H1 (cell line): ENCODE results near the gene MICU2. TPM values are rescaled to one million over a fixed set of nuclear protein-coding genes. Genes with fewer than 3 reads are reported as not detected.

Experiments used
- CTCF ChIA-PET: fragments of 300-600 bp; sonication (Branson Sonifier 250); formaldehyde crosslinking; loops from one replicate; lab custom pipeline; 2021; ENCODE audit not compliant: partially characterized antibody; lab: Charles Lee
- POLR2A ChIA-PET: fragments of 300-600 bp; sonication (Branson Sonifier 250); formaldehyde crosslinking; loops from one replicate; lab custom pipeline; 2021; ENCODE audit warnings: inconsistent platforms; ENCODE audit not compliant: partially characterized antibody; lab: Charles Lee
- DNase-seq, 2 experiments: peaks; one replicate each; pipeline versions ENCODE4 v3.0.0 to v3.0.0-alpha.2; 2010 to 2022; ENCODE audit warnings: low spot score in 2 of 2, low read depth in 1 of 2, mixed read lengths in 1 of 2
- FAIRE-seq: peaks from 2 replicates; lab custom pipeline; 2011; peaks lifted over from hg19 to GRCh38; lab: Jason Lieb, UNC
- H2AFZ ChIP-seq: 2 replicates; pipeline ENCODE4 v1.8.1; 2012; ENCODE audit warnings: low read length, inconsistent platforms
- H2AK5ac ChIP-seq: 2 replicates; pipeline ENCODE4 v1.6.1; 2013; ENCODE audit warnings: low read depth, low read length
- H2BK120ac ChIP-seq: replicated peaks from 2 replicates; pipeline ENCODE3; 2013; ENCODE audit warnings: low read depth, low read length, inconsistent platforms
- H2BK12ac ChIP-seq: 2 replicates; pipeline ENCODE4 v1.6.1; 2013; ENCODE audit warnings: low read depth, low read length
- H2BK15ac ChIP-seq: 2 replicates; pipeline ENCODE4 v1.6.1; 2013; ENCODE audit warnings: low read length
- H2BK20ac ChIP-seq: 2 replicates; pipeline ENCODE4 v1.6.1; 2013; ENCODE audit warnings: low read length
- H2BK5ac ChIP-seq: 2 replicates; pipeline ENCODE4 v1.6.1; 2013; ENCODE audit warnings: low read depth, low read length
- H3K14ac ChIP-seq: 2 replicates; pipeline ENCODE4 v1.6.1; 2013; ENCODE audit warnings: inconsistent platforms; ENCODE audit not compliant: insufficient read length
- H3K18ac ChIP-seq: 2 replicates; pipeline ENCODE4 v1.6.1; 2013; ENCODE audit warnings: low read length; ENCODE audit errors: extremely low read depth
- H3K23ac ChIP-seq: 2 replicates; pipeline ENCODE4 v1.6.1; 2013; ENCODE audit warnings: inconsistent platforms; ENCODE audit not compliant: insufficient read length
- H3K23me2 ChIP-seq: 2 replicates; pipeline ENCODE4 v1.6.1; 2013; ENCODE audit warnings: low read depth, low read length
- H3K27ac ChIP-seq: 2 replicates; pipeline ENCODE4 v1.6.1; 2011; ENCODE audit warnings: low read depth, low read length, inconsistent platforms
- H3K27me3 ChIP-seq, 4 experiments: replicated peaks in 1 of 4; 1 replicate in 1 of 4; 2 replicates in 3 of 4; pipeline versions ENCODE4 v1.6.1 to v1.8.1; 2011 to 2013; ENCODE audit warnings: low read length in 3 of 4, mild to moderate bottlenecking in 3 of 4, inconsistent platforms in 2 of 4, mixed read lengths in 2 of 4, moderate library complexity in 1 of 4; ENCODE audit not compliant: control insufficient read depth in 3 of 4, insufficient read depth in 3 of 4; ENCODE audit errors: extremely low read depth in 1 of 4
- H3K36me3 ChIP-seq, 4 experiments: 2 replicates each; pipeline versions ENCODE4 v1.6.1 to v1.8.1; 2011 to 2013; ENCODE audit warnings: mild to moderate bottlenecking in 4 of 4, low read length in 3 of 4, moderate library complexity in 2 of 4, control low read depth in 1 of 4, inconsistent platforms in 1 of 4; ENCODE audit not compliant: insufficient read depth in 4 of 4, control insufficient read depth in 2 of 4
- H3K4ac ChIP-seq: replicated peaks from 2 replicates; pipeline ENCODE3; 2013; ENCODE audit warnings: low read length, low read depth, mixed read lengths, inconsistent platforms; ENCODE audit not compliant: insufficient read length
- H3K4me1 ChIP-seq, 4 experiments: replicated peaks in 1 of 4; 1 replicate in 1 of 4; 2 replicates in 3 of 4; pipeline versions ENCODE4 v1.6.1 to v1.8.1; 2011 to 2013; ENCODE audit warnings: low read length in 3 of 4, inconsistent platforms in 2 of 4, mixed read lengths in 1 of 4; ENCODE audit not compliant: insufficient read depth in 4 of 4, control insufficient read depth in 3 of 4
- H3K4me2 ChIP-seq, 2 experiments: 2 replicates each; pipeline versions ENCODE4 v1.6.1 to v1.8.1; 2011 to 2013; ENCODE audit warnings: low read depth in 2 of 2, low read length in 2 of 2, control low read depth in 1 of 2, inconsistent platforms in 1 of 2, mild to moderate bottlenecking in 1 of 2; ENCODE audit not compliant: insufficient read depth in 1 of 2
- H3K4me3 ChIP-seq, 4 experiments: fragments of 200-600, 300-600 bp in 1 of 4; sonication (generic), shearing (Covaris generic), sonication (Bioruptor Twin) in 1 of 4; 2 replicates each; pipeline versions ENCODE4 v1.5.1 to v1.8.1; 2011 to 2016; ENCODE audit warnings: low read length in 4 of 4, low read depth in 3 of 4, control low read depth in 2 of 4, inconsistent platforms in 2 of 4, mild to moderate bottlenecking in 2 of 4, mixed read lengths in 1 of 4, moderate library complexity in 1 of 4; ENCODE audit not compliant: insufficient read depth in 2 of 4; ENCODE audit errors: extremely low read depth in 1 of 4
- H3K56ac ChIP-seq: replicated peaks from 2 replicates; pipeline ENCODE3; 2013; ENCODE audit warnings: low read depth, mild to moderate bottlenecking, mixed read lengths, low read length, inconsistent platforms; ENCODE audit not compliant: insufficient read length
- H3K79me1 ChIP-seq: 2 replicates; pipeline ENCODE4 v1.6.1; 2013; ENCODE audit warnings: low read depth, low read length, control low read depth
- H3K79me2 ChIP-seq, 2 experiments: 2 replicates each; pipeline versions ENCODE4 v1.6.1 to v1.8.1; 2012 to 2013; ENCODE audit warnings: low read length in 2 of 2, mild to moderate bottlenecking in 2 of 2, inconsistent platforms in 1 of 2; ENCODE audit not compliant: insufficient read depth in 2 of 2, control insufficient read depth in 1 of 2
- H3K9ac ChIP-seq, 4 experiments: replicated peaks in 1 of 4; 1 replicate in 1 of 4; 2 replicates in 3 of 4; pipeline versions ENCODE4 v1.6.1 to v1.8.1; 2011 to 2013; ENCODE audit warnings: low read depth in 3 of 4, low read length in 3 of 4, control low read depth in 2 of 4, mild to moderate bottlenecking in 2 of 4, moderate library complexity in 2 of 4, inconsistent platforms in 1 of 4; ENCODE audit errors: extremely low read depth in 1 of 4
- H3K9me3 ChIP-seq, 2 experiments: 2 replicates each; pipeline versions ENCODE4 v1.6.1 to v1.8.1; 2012 to 2013; ENCODE audit warnings: mild to moderate bottlenecking in 2 of 2, moderate library complexity in 2 of 2, control low read depth in 1 of 2, inconsistent platforms in 1 of 2, low read depth in 1 of 2, low read length in 1 of 2, mixed read lengths in 1 of 2; ENCODE audit not compliant: insufficient read depth in 2 of 2
- H4K20me1 ChIP-seq, 2 experiments: replicated peaks in 1 of 2; 2 replicates each; pipeline versions ENCODE3 to v1.8.1; 2011 to 2013; ENCODE audit warnings: inconsistent platforms in 2 of 2, low read length in 2 of 2, mild to moderate bottlenecking in 1 of 2; ENCODE audit not compliant: insufficient read depth in 2 of 2, control insufficient read depth in 1 of 2
- H4K5ac ChIP-seq: 2 replicates; pipeline ENCODE4 v1.6.1; 2013; ENCODE audit warnings: low read length, low read depth, mixed read lengths, inconsistent platforms; ENCODE audit not compliant: insufficient read length
- H4K8ac ChIP-seq: 2 replicates; pipeline ENCODE4 v1.8.0; 2013; ENCODE audit warnings: mild to moderate bottlenecking, moderate library complexity, low read length, inconsistent platforms; ENCODE audit not compliant: insufficient read depth; ENCODE audit errors: extremely low read depth
- H4K91ac ChIP-seq: replicated peaks from 2 replicates; pipeline ENCODE3; 2013; ENCODE audit warnings: low read length, mixed read lengths, inconsistent platforms; ENCODE audit not compliant: insufficient read length
- ATF3 ChIP-seq: IDR thresholded peaks from 2 replicates; pipeline ENCODE4 v1.6.1; 2011; ENCODE audit warnings: low read depth, mild to moderate bottlenecking, low read length; ENCODE audit not compliant: insufficient read depth
- FOSL1 ChIP-seq: IDR thresholded peaks from 2 replicates; pipeline ENCODE4 v1.6.1; 2011; ENCODE audit warnings: mild to moderate bottlenecking, low read depth, low read length, moderate library complexity; ENCODE audit not compliant: insufficient read depth
- GTF2F1 ChIP-seq: IDR thresholded peaks from 2 replicates; pipeline ENCODE4 v1.6.1; 2012; ENCODE audit warnings: low read depth, low read length, improper control_type of control experiment, borderline replicate concordance
- SAP30 ChIP-seq: fragments of 300-600 bp; sonication (generic); IDR thresholded peaks from 2 replicates; pipeline ENCODE4 v1.7.1; 2012; ENCODE audit warnings: low read length, moderate library complexity, mild to moderate bottlenecking, inconsistent platforms; ENCODE audit not compliant: insufficient read depth, insufficient replicate concordance
- SP1 ChIP-seq: IDR thresholded peaks from 2 replicates; pipeline ENCODE4 v1.6.1; 2011; ENCODE audit warnings: low read depth, low read length
- SP4 ChIP-seq: IDR thresholded peaks from 2 replicates; pipeline ENCODE4 v1.6.1; 2012; ENCODE audit warnings: low read length, inconsistent platforms
- TAF7 ChIP-seq: optimal IDR thresholded peaks from 2 replicates; pipeline ENCODE3; 2011; ENCODE audit warnings: low read depth, mild to moderate bottlenecking, inconsistent platforms, low read length, moderate library complexity, borderline replicate concordance
- TEAD4 ChIP-seq: IDR thresholded peaks from 2 replicates; pipeline ENCODE4 v1.6.1; 2012; ENCODE audit warnings: low read depth, low read length, inconsistent platforms, mixed read lengths
- YY1 ChIP-seq: IDR thresholded peaks from 2 replicates; pipeline ENCODE4 v1.6.1; 2011; ENCODE audit warnings: low read depth, mild to moderate bottlenecking, low read length
- WGBS, 2 experiments: shearing (Covaris generic) in 1 of 2; methylation state at CpG; one replicate each; pipeline versions ENCODE4 v1.1.6 to v1.1.7; 2013 to 2015; ENCODE audit warnings: low lambda C conversion rate in 2 of 2, mixed read lengths in 2 of 2, inconsistent platforms in 1 of 2, low coverage in 1 of 2, missing lambda C conversion rate in 1 of 2; ENCODE audit not compliant: insufficient replicate concordance in 2 of 2, insufficient coverage in 1 of 2, insufficient read length in 1 of 2; ENCODE audit errors: extremely low coverage in 1 of 2, missing lambda C conversion rate in 1 of 2; 5-methylcytosine and 5-hydroxymethylcytosine counted together
- polyA plus RNA-seq, 7 experiments: library from polyadenylated mRNA; depleted of rRNA in 3 of 7; stranded (reverse) in 5 of 7; unstranded in 2 of 7; fragments of >200 nt in 5 of 7; fragments of 200-250 nt in 2 of 7; gene quantifications; 1 replicate in 5 of 7; 2 replicates in 1 of 7; 4 replicates in 1 of 7; pipeline versions ENCODE4 v1.2.1 to v1.2.3, GENCODE V29; 2011 to 2013; ENCODE audit warnings: missing spikeins in 2 of 7, mixed read lengths in 2 of 7
- total RNA-seq: library from RNA; stranded (reverse); fragmentation: NEBNext Ultra II Directional; extraction: Animal tissue kit (Norgen Biotek cat#: 25700); gene quantifications from 2 replicates; pipeline ENCODE4 v1.2.1, GENCODE V29; 2021
- TF ChIP-seq, protein P1 (sequence below): IDR thresholded peaks from 2 replicates; pipeline ENCODE4 v1.6.1; 2012; ENCODE audit warnings: inconsistent platforms

The MICU2 gene
- total and polyA plus RNA-seq, 2 of the 8 experiments (the other 6 are each of a cell fraction or from before 2014, with no cell fraction given), result 34.6 to 36.5 TPM

- no peak overlapping the region for H3K4me2 ChIP-seq
- CTCF ChIA-PET, result interaction anchor here (0.7 kb wide), 1 partner anchor 35 kb away, joined by 3 read pairs; no protein-coding TSS in a partner anchor
- H3K18ac ChIP-seq, result no peak overlapping the region
Measured at GRCh38 chr13:21511849-21512248, 92.1 kb downstream of the MICU2 start.

More at GRCh38 chr13:21511849-21512248, 92.1 kb downstream of the MICU2 start:
- Histone ChIP-seq H4K20me1 (no peaks in the 10 kb centered on the region), H4K5ac (no peak overlapping the region), H2AK5ac (no peak overlapping the region), H2BK20ac (no peak overlapping the region), H3K23me2 (no peaks in the 10 kb centered on the region), H2BK5ac (no peak overlapping the region), H3K9ac (no peak overlapping the region), H2AFZ (no peak overlapping the region), H2BK12ac (no peak overlapping the region), H2BK120ac (no peak overlapping the region), H3K27me3 (no peaks in the 10 kb centered on the region), H4K8ac (no peak overlapping the region), H3K79me1 (no peaks in the 10 kb centered on the region), H3K9me3 (no peaks in the 10 kb centered on the region), H3K27ac (no peak overlapping the region), H3K14ac (no peak overlapping the region), H3K79me2 (no peaks in the 10 kb centered on the region), H3K36me3 (peaks cover 0 to 9% (median 6%) of the 10 kb centered on the region in 4 experiments; a peak in 1 of 8 replicates), H3K56ac (no peak overlapping the region), H4K91ac (no peak overlapping the region), H3K4ac (no peak overlapping the region), H3K4me3 (no peak overlapping the region), H3K4me1 (no peaks in the 10 kb centered on the region), H2BK15ac (no peak overlapping the region), H3K23ac (no peak overlapping the region)
- POLR2A ChIA-PET, result no interaction called here
- FAIRE-seq (no peak), DNase-seq (no peak)
- 93% methylated on average over 4 of the region's 4 CpGs; no CpG with 5 or more reads in 1 of the 2 experiments for WGBS, 2 experiments
- TF ChIP-seq YY1 (no peak), SAP30 (no peak), GTF2F1 (no peak), SP1 (no peak), ATF3 (no peak), SP4 (no peak), TAF7 (no peak), TEAD4 (no peak), FOSL1 (no peak)
- TF ChIP-seq, protein P1, sequence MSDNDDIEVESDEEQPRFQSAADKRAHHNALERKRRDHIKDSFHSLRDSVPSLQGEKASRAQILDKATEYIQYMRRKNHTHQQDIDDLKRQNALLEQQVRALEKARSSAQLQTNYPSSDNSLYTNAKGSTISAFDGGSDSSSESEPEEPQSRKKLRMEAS, result no peak
